GM23338 (cell line): ENCODE results near the gene USP1. TPM values are rescaled to one million over a fixed set of nuclear protein-coding genes. Genes with fewer than 3 reads are reported as not detected.
A peak's percentile ranks its signal among the peaks of the same experiment; 100 is the strongest.

Experiments
- ATAC-seq: fragments of 200-7000 bp; cut with Tn5 transposase; 3 replicates; pipeline ENCODE4 v1.9.1; 2020
- DNase-seq: peaks from one replicate; pipeline ENCODE4 v3.0.0-alpha.2; 2015; ENCODE audit warnings: low spot score
- H2AFZ ChIP-seq: fragments of 200-600 bp; sonication (generic); 2 replicates; pipeline ENCODE4 v1.8.0; 2016; ENCODE audit warnings: antibody characterized with exemption, mild to moderate bottlenecking, moderate library complexity
- H3F3A ChIP-seq: fragments of 200-600 bp; sonication (generic); replicated peaks from 2 replicates; pipeline ENCODE4 v1.8.0; 2017; ENCODE audit warnings: antibody characterized with exemption, mixed run types, low read depth
- H3K27ac ChIP-seq: fragments of 200-600 bp; sonication (generic); 2 replicates; pipeline ENCODE4 v1.6.1; 2016; ENCODE audit warnings: low read depth
- H3K27me3 ChIP-seq: fragments of 200-600 bp; sonication (generic); 2 replicates; pipeline ENCODE4 v1.8.0; 2016; ENCODE audit warnings: mild to moderate bottlenecking, mixed run types, moderate library complexity; ENCODE audit not compliant: insufficient read depth
- H3K36me3 ChIP-seq: fragments of 200-600 bp; sonication (generic); 2 replicates; pipeline ENCODE4 v1.8.0; 2016; ENCODE audit warnings: mild to moderate bottlenecking; ENCODE audit not compliant: insufficient read depth
- H3K4me1 ChIP-seq: fragments of 200-600 bp; sonication (generic); 2 replicates; pipeline ENCODE4 v1.8.0; 2016; ENCODE audit warnings: mild to moderate bottlenecking, moderate library complexity; ENCODE audit not compliant: insufficient read depth
- H3K4me2 ChIP-seq: fragments of 200-600 bp; sonication (generic); 2 replicates; pipeline ENCODE4 v1.7.1; 2017; ENCODE audit warnings: mixed run types
- H3K4me3 ChIP-seq: fragments of 200-600 bp; sonication (generic); 2 replicates; pipeline ENCODE4 v1.6.1; 2016; ENCODE audit warnings: mixed run types
- H3K79me2 ChIP-seq: fragments of 200-600 bp; sonication (generic); replicated peaks from 2 replicates; pipeline ENCODE4 v1.8.0; 2017; ENCODE audit warnings: mild to moderate bottlenecking; ENCODE audit not compliant: insufficient read depth
- H3K9me2 ChIP-seq: fragments of 200-600 bp; sonication (generic); 2 replicates; pipeline ENCODE4 v1.8.0; 2017; ENCODE audit not compliant: insufficient read depth
- H4K20me1 ChIP-seq: fragments of 200-600 bp; sonication (generic); replicated peaks from 2 replicates; pipeline ENCODE4 v1.8.0; 2017; ENCODE audit warnings: mild to moderate bottlenecking; ENCODE audit not compliant: insufficient read depth
- H3K27ac Mint-ChIP-seq: 2 replicates; pipeline ENCODE4 v1.8.0; 2020; ENCODE audit warnings: inconsistent platforms, mild to moderate bottlenecking, moderate library complexity, mixed read lengths
- H3K27me3 Mint-ChIP-seq: 3 replicates; pipeline ENCODE4 v1.8.0; 2022; ENCODE audit warnings: low read depth, mild to moderate bottlenecking, moderate library complexity, mixed read lengths, inconsistent platforms; ENCODE audit not compliant: insufficient read depth, poor library complexity
- H3K36me3 Mint-ChIP-seq: 3 replicates; pipeline ENCODE4 v1.8.0; 2021; ENCODE audit warnings: low read depth, mild to moderate bottlenecking, inconsistent platforms, moderate library complexity, mixed read lengths
- H3K4me1 Mint-ChIP-seq: 3 replicates; pipeline ENCODE4 v1.8.0; 2020; ENCODE audit warnings: mild to moderate bottlenecking, inconsistent platforms, mixed read lengths
- H3K4me3 Mint-ChIP-seq: 3 replicates; pipeline ENCODE4 v1.8.0; 2021; ENCODE audit warnings: moderate library complexity, mild to moderate bottlenecking, inconsistent platforms, mixed read lengths
- H3K9me3 Mint-ChIP-seq: 3 replicates; pipeline ENCODE4 v1.8.0; 2020; ENCODE audit warnings: moderate library complexity, mild to moderate bottlenecking, inconsistent platforms, mixed read lengths
- CTCF ChIP-seq, 2 experiments: fragments of 200-600 bp in 1 of 2; sonication (generic) in 1 of 2; conservative IDR thresholded peaks; 2 replicates each; pipeline versions ENCODE4 v1.5.1 to v1.6.1; 2016 to 2017; ENCODE audit warnings: antibody characterized with exemption in 2 of 2, low read depth in 2 of 2, mild to moderate bottlenecking in 2 of 2, moderate library complexity in 1 of 2
- JUNB ChIP-seq: IDR thresholded peaks from one replicate; pipeline ENCODE4 v1.6.1; 2016; ENCODE audit warnings: antibody characterized with exemption; ENCODE audit not compliant: unreplicated experiment
- NANOG ChIP-seq: IDR thresholded peaks from 2 replicates; pipeline ENCODE4 v1.6.1; 2016; ENCODE audit warnings: antibody characterized with exemption, borderline replicate concordance
- POLR2AphosphoS5 ChIP-seq: IDR thresholded peaks from 2 replicates; pipeline ENCODE4 v1.6.1; 2016; ENCODE audit warnings: antibody characterized with exemption, low read depth
- STAT1 ChIP-seq: IDR thresholded peaks from one replicate; pipeline ENCODE4 v1.6.1; 2016; ENCODE audit warnings: antibody characterized with exemption; ENCODE audit not compliant: unreplicated experiment
- ZNF331 ChIP-seq: fragments of 250-450 bp; sonication (Bioruptor Pico); IDR thresholded peaks from 2 replicates; pipeline ENCODE4 v1.5.0; 2020; ENCODE audit warnings: low read depth, mild to moderate bottlenecking, moderate library complexity
- ZNF462 ChIP-seq: fragments of 250-450 bp; sonication (Bioruptor Pico); IDR thresholded peaks from 2 replicates; pipeline ENCODE4 v1.5.0; 2020; ENCODE audit warnings: mild to moderate bottlenecking, moderate library complexity
- polyA plus RNA-seq: library from polyadenylated mRNA; unstranded; fragments of >200 nt; fragmentation: Nextera tagmentation; extraction: Ambion mirVana; gene quantifications from 2 replicates; pipeline ENCODE4 v1.2.1, GENCODE V29; 2016
- total RNA-seq: library from RNA; depleted of rRNA; stranded (reverse); fragments of >200 nt; shearing (Covaris generic); gene quantifications from 2 replicates; pipeline ENCODE4 v1.2.3, GENCODE V29; 2014

The USP1 gene
- total and polyA plus RNA-seq, 2 experiments from 2014 or later: 45.6 to 74.6 TPM

- TF ChIP-seq ZNF462 (CRISPR knock-in tag): no peak
- TF ChIP-seq NANOG: no peak
- TF ChIP-seq ZNF331 (CRISPR knock-in tag): no peak
- no peak for TF ChIP-seq JUNB
These were observed 30.3 kb upstream of the USP1 start (continued) for GRCh38 chr1:62406576-62406975.

- H3K9me3 Mint-ChIP-seq: no peaks in the 10 kb centered on the region
- TF ChIP-seq CTCF (conservative IDR thresholded peaks at IDR 0.05; ENCODE audit: low read depth in 2 of 2) (peak; percentile 87 to 96), ZNF462 (CRISPR knock-in tag) (no peak), STAT1 (no peak), POLR2AphosphoS5 (no peak)
These were observed 29.3 kb upstream of the USP1 start for GRCh38 chr1:62407398-62408009.

More at GRCh38 chr1:62407398-62408009, 29.3 kb upstream of the USP1 start:
- no peaks in the 10 kb centered on the region for H3K36me3 ChIP-seq
- ATAC-seq (peak; percentile 70), DNase-seq (peak; percentile 84)
- Mint-ChIP-seq H3K4me3 (no peak overlapping the region), H3K27ac (no peak overlapping the region), H3K36me3 (no peaks in the 10 kb centered on the region), H3K27me3 (peaks cover 4% of the 10 kb centered on the region), H3K4me1 (peaks cover 10% of the 10 kb centered on the region)
- no peaks in the 10 kb centered on the region for H3K9me2 ChIP-seq
- H3K4me3 ChIP-seq: no peak overlapping the region
- H3K4me1 ChIP-seq: no peaks in the 10 kb centered on the region; the same call in 1 of the 2 replicates
- no peak overlapping the region for H3K27ac ChIP-seq
- no peaks in the 10 kb centered on the region for H4K20me1 ChIP-seq
- no peaks in the 10 kb centered on the region for H3K79me2 ChIP-seq
- no peak overlapping the region for H2AFZ ChIP-seq
- H3K4me2 ChIP-seq: no peak overlapping the region
- H3K27me3 ChIP-seq: no peaks in the 10 kb centered on the region
- no peaks in the 10 kb centered on the region for H3F3A ChIP-seq
